Measurements from ENCODE around the gene JARID2.

The JARID2 gene

DNA sequence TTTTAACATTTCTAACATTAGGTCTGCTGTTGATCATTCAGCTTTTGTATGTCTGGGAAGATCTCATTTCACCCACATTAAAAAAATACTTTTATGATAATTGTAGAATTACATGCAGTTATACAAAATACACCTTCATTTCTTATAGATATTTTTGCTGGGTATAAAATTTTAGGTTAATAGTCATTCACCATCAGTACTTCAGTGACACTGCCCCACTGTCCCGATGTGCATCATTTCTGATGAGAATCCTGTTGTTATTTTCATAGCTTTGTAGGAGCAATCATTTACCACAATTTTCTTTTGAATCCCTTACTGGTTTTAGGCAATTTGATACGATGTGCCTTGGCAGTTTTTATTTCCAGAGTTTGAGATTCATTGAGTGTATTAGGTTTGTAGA, 173.6 kb downstream of the JARID2 start:
- TF ChIP-seq REST (IDR thresholded peaks at IDR 0.05; ENCODE audit: insufficient read depth in 1 of 2, low read depth in 2 of 2, low read length in 2 of 2) = no peak
- TF ChIP-seq TAF1 (IDR thresholded peaks at IDR 0.05; ENCODE audit: borderline replicate concordance, insufficient read depth, low read length) = no peak
- no peak for TF ChIP-seq SIN3A (IDR thresholded peaks at IDR 0.05; ENCODE audit: borderline replicate concordance, insufficient read depth, low read length)
- TF ChIP-seq POLR2AphosphoS5 (IDR thresholded peaks at IDR 0.05; ENCODE audit: low read depth, low read length) = no peak
- no peak for TF ChIP-seq FOXP2 (optimal IDR thresholded peaks at IDR 0.05; ENCODE audit: borderline replicate concordance, extremely low read depth, extremely low read length, insufficient read depth)

DNA sequence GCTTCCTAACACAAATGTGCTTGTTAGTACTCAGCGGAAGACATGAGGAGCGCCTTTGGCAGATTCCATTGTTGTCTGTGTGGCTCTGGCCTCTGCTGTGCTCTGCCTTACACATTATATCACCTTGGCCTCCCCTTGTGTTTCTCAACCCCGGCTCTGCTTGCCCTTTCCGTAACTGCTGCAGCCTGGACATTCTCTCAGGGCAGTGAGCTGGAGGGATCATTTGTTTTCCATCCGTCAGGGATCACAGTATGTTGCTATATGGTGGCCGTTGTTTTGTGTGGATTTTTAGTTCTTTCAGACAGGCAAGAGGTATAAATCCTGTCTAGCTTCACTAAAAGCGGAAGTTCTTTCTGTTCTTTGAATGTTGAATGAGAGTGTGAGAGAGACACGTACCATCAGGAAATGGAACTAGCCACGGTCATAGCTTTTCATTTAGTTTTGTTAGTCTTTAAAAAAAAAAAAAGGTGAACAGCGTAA, 175.1 kb downstream of the JARID2 start:
- TF ChIP-seq REST (IDR thresholded peaks at IDR 0.05; ENCODE audit: insufficient read depth in 1 of 2, low read depth in 2 of 2, low read length in 2 of 2) (no peak), SIN3A (IDR thresholded peaks at IDR 0.05; ENCODE audit: borderline replicate concordance, insufficient read depth, low read length) (no peak), FOXP2 (optimal IDR thresholded peaks at IDR 0.05; ENCODE audit: borderline replicate concordance, extremely low read depth, extremely low read length, insufficient read depth) (no peak), POLR2AphosphoS5 (IDR thresholded peaks at IDR 0.05; ENCODE audit: low read depth, low read length) (no peak), TAF1 (IDR thresholded peaks at IDR 0.05; ENCODE audit: borderline replicate concordance, insufficient read depth, low read length) (no peak)

DNA sequence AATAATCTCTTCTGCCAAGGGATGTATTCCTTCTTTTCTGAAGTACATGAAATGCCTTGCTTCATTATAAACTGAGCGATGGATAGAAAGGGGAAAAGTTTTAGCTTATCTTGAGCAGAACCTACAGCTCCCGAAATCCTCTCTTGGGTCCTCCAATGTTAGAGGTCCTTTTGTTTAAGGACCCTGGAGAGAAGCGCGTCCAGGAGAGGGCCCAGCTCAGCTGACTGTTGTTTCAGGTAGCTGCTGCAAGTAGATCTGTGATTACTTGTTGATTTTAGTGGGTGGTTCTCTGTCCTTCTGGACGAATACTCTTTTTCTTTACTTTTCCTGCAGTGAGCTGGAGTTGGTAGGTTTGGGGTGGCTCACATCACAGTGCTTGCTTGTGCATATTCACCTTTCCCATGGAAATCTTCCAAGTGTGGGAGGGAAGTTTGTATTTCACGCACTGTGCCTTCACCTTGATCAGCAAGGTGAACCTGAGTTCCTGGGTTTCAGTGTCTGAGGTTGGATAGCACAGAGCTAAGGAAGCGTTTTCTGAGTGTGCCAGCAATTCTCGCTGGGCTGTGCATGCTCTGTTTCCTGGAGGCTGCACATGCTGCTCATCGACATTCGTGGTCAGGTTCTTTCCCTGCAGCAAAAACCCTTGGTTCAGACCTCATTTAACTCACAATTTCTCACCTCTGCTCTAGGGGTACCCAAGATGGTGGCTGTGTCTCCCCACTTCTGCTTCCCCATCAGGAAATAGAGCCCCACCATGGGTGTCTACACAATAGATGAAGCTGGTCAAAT, 176.3 kb downstream of the JARID2 start:
- TF ChIP-seq TAF1 (IDR thresholded peaks at IDR 0.05; ENCODE audit: borderline replicate concordance, insufficient read depth, low read length) (no peak), REST (IDR thresholded peaks at IDR 0.05; ENCODE audit: insufficient read depth in 1 of 2, low read depth in 2 of 2, low read length in 2 of 2) (peak in 1 of 2 experiments; percentile 72; a peak in 2 of 4 replicates)

DNA sequence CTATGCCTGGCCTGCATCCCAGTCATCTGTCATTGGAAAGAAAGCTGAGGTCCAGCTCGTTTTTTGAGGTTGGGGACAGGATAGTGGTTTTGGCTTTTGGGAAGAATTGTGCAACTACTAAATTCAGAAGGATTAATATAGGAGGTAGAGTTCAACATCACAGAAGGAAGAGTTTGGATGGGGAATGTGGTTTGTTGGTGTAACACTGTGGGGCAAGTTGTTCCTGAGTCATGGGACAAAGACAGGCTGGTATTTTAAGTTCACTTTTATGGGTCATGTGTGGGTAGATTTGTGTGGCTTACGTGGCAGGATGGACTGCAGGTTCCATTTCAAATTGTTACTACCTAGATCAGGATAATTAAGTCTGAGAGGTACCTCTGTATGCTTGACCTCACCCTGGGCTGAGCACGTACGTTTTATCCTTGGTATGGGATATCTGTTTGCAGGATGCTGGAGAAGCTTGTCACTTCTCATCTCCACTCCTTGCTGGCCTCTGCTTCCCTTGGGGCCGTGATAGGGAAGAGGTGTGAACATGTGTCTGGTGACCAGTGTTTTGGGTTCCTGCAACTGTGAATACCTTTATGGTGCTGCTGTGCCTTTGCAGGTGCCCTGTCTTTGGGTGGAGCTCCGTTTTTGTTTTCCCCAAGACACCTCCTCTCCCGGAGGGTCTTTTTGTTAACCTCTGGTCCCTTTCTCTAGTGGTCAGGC, 177.6 kb downstream of the JARID2 start:
- TF ChIP-seq FOXP2 (optimal IDR thresholded peaks at IDR 0.05; ENCODE audit: borderline replicate concordance, extremely low read depth, extremely low read length, insufficient read depth) (no peak), SIN3A (IDR thresholded peaks at IDR 0.05; ENCODE audit: borderline replicate concordance, insufficient read depth, low read length) (no peak), POLR2AphosphoS5 (IDR thresholded peaks at IDR 0.05; ENCODE audit: low read depth, low read length) (no peak), TAF1 (IDR thresholded peaks at IDR 0.05; ENCODE audit: borderline replicate concordance, insufficient read depth, low read length) (no peak), REST (IDR thresholded peaks at IDR 0.05; ENCODE audit: insufficient read depth in 1 of 2, low read depth in 2 of 2, low read length in 2 of 2) (no peak)
